Activated T-cell treated with anti-CD3 and anti-CD28 coated beads, Interleukin-2, amount 50 U/mL, for 24 hours (primary cell): Measurements from ENCODE around the gene CCNQ.

ENCODE experiments used
- DNase-seq: peaks from one replicate; pipeline ENCODE4 v3.0.0-alpha.2; 2020
- H3K27ac Mint-ChIP-seq: 2 replicates; pipeline ENCODE4 v1.8.0; 2020; ENCODE audit warnings: mild to moderate bottlenecking, mixed read lengths
- H3K27me3 Mint-ChIP-seq: 2 replicates; pipeline ENCODE4 v1.8.0; 2020; ENCODE audit warnings: mixed read lengths
- H3K36me3 Mint-ChIP-seq: 2 replicates; pipeline ENCODE4 v1.8.0; 2020; ENCODE audit warnings: low read depth, mixed read lengths
- H3K4me1 Mint-ChIP-seq: 2 replicates; pipeline ENCODE4 v1.8.0; 2020; ENCODE audit warnings: low read depth, mixed read lengths
- H3K4me3 Mint-ChIP-seq: 2 replicates; pipeline ENCODE4 v1.8.0; 2020; ENCODE audit warnings: mild to moderate bottlenecking, moderate library complexity, mixed read lengths
- H3K9me3 Mint-ChIP-seq: 2 replicates; pipeline ENCODE4 v1.8.0; 2020; ENCODE audit warnings: mixed read lengths

Gene CCNQ

GRCh38 chrX:153598541-153599191 lies at the start of gene CCNQ:
Gene CCNQ, minus strand, starts transcription at chrX:153599139. Its CDS starts 66 bp downstream, at chrX:153599073.
- Mint-ChIP-seq H3K36me3 (peaks cover 31% of the 10 kb centered on the region), H3K9me3 (no peaks in the 10 kb centered on the region), H3K4me1 (peaks cover 29% of the 10 kb centered on the region), H3K27ac (peak within 1 kb of the TSS; percentile 74), H3K27me3 (peaks cover 39% of the 10 kb centered on the region), H3K4me3 (peak within 1 kb of the TSS; percentile 86)
- peak; percentile 67 for DNase-seq

- Mint-ChIP-seq H3K27me3 (peaks cover 64% of the 10 kb centered on the region), H3K36me3 (no peaks in the 10 kb centered on the region), H3K9me3 (no peaks in the 10 kb centered on the region), H3K4me3 (no peak overlapping the region), H3K4me1 (peaks cover 7% of the 10 kb centered on the region), H3K27ac (no peak overlapping the region)
- peak; percentile 32 for DNase-seq
These were observed 48.8 kb upstream of the CCNQ start for GRCh38 chrX:153647461-153648357.

- H3K36me3 Mint-ChIP-seq = no peaks in the 10 kb centered on the region
- H3K4me1 Mint-ChIP-seq = peaks cover 8% of the 10 kb centered on the region
- no peaks in the 10 kb centered on the region for H3K9me3 Mint-ChIP-seq
- peak; percentile 48 for DNase-seq
- H3K27me3 Mint-ChIP-seq = peaks cover 61% of the 10 kb centered on the region
- H3K4me3 Mint-ChIP-seq = no peak within 1 kb of the TSS
- no peak within 1 kb of the TSS for H3K27ac Mint-ChIP-seq
These were observed 47.9 kb upstream of the CCNQ start, which contains the start of gene DUSP9 for GRCh38 chrX:153646620-153647373. Gene DUSP9, plus strand, starts transcription at chrX:153647203. Its CDS starts 751 bp downstream, at chrX:153647954.

DNA sequence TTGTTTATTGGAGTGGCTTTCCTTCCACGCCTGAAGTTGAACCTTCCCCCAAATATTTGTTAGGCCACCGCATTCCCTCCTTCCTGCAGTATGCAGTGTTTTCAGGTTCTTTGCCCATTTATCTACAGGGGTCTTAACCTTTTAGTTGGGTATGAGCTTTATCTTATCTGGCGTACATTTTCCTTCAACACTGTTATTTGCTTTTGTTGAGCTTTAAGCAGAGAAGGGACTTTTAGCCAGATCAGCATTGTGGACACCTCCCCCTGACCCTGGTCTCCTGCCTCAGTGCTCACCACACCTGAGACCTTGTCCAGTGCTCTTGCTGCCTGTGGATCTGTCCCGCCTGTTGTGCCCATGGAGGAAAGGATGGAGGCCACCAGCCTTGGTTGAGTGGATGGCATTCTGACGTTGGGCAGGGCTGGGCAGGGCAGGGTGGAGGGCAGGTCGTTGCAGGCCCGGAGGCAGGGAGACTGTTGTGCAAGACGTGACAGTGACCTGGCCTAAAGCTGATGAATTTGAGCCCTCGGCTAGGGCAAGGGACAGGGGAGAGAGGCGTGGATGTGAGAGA lies 47.1 kb upstream of the CCNQ start:
- Mint-ChIP-seq H3K4me1 (peaks cover 11% of the 10 kb centered on the region), H3K9me3 (no peaks in the 10 kb centered on the region), H3K36me3 (no peaks in the 10 kb centered on the region), H3K27ac (no peak overlapping the region), H3K4me3 (no peak overlapping the region), H3K27me3 (peaks cover 61% of the 10 kb centered on the region)
- DNase-seq = no peak

GRCh38 chrX:153645151-153645550 lies 46.2 kb upstream of the CCNQ start:
- no peaks in the 10 kb centered on the region for H3K36me3 Mint-ChIP-seq
- no peak for DNase-seq
- no peak overlapping the region for H3K4me3 Mint-ChIP-seq
- H3K27me3 Mint-ChIP-seq = peaks cover 63% of the 10 kb centered on the region
- peaks cover 11% of the 10 kb centered on the region for H3K4me1 Mint-ChIP-seq
- H3K27ac Mint-ChIP-seq = no peak overlapping the region
- no peaks in the 10 kb centered on the region for H3K9me3 Mint-ChIP-seq

- H3K36me3 Mint-ChIP-seq = no peaks in the 10 kb centered on the region
- peaks cover 67% of the 10 kb centered on the region for H3K27me3 Mint-ChIP-seq
- no peaks in the 10 kb centered on the region for H3K9me3 Mint-ChIP-seq
- peak; percentile 31 for DNase-seq
- H3K27ac Mint-ChIP-seq = no peak overlapping the region
- H3K4me1 Mint-ChIP-seq = peaks cover 11% of the 10 kb centered on the region
- no peak overlapping the region for H3K4me3 Mint-ChIP-seq
These were observed 45.6 kb upstream of the CCNQ start for GRCh38 chrX:153644356-153645125.

GRCh38 chrX:153643431-153644351 lies 44.8 kb upstream of the CCNQ start:
- Mint-ChIP-seq H3K27ac (no peak overlapping the region), H3K4me1 (peaks cover 11% of the 10 kb centered on the region), H3K36me3 (no peaks in the 10 kb centered on the region), H3K9me3 (no peaks in the 10 kb centered on the region), H3K4me3 (no peak overlapping the region), H3K27me3 (peaks cover 71% of the 10 kb centered on the region)
- DNase-seq = peak; percentile 38

DNA sequence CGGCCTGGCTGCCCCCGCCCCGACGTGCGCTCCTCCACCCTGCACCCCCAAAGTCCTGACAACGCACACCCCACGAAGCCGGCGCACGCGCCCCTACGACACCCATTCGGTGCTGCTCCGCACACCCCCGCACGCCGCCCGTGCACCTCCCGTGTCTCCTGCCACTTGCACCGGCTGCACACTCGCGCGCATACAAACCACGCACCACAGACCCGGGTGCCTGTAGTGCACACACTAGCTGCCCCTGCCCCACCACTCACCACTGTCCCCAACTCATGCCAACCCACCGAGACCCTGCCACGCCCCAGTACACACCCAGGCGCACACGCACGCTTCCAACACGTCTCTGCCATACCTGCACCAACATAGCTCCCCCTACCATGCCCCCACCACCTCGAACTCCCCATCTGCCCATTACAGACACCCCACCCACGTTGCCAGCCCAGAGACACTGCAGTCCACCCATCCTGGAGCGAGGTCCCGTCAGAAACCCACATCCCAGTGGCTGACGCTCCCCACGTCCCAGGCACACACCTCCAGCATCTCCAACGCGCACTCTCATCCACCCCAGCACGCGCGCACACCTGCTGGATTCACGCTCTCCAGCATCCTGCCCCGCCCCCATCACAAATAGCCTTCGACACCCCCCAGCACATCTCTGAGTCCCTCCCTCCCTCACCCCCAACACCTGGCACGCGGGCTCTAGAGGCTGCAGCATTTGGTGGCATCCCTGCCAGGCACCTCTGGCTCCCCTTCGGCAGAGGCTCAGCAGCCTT lies 43.9 kb upstream of the CCNQ start:
- no peaks in the 10 kb centered on the region for H3K36me3 Mint-ChIP-seq
- no peaks in the 10 kb centered on the region for H3K9me3 Mint-ChIP-seq
- no peak overlapping the region for H3K27ac Mint-ChIP-seq
- peaks cover 11% of the 10 kb centered on the region for H3K4me1 Mint-ChIP-seq
- peak; percentile 31 for DNase-seq
- H3K4me3 Mint-ChIP-seq = peak overlapping the region; percentile 45
- H3K27me3 Mint-ChIP-seq = peaks cover 73% of the 10 kb centered on the region

- H3K4me1 Mint-ChIP-seq = peaks cover 11% of the 10 kb centered on the region
- peaks cover 73% of the 10 kb centered on the region for H3K27me3 Mint-ChIP-seq
- no peak overlapping the region for H3K4me3 Mint-ChIP-seq
- H3K36me3 Mint-ChIP-seq = no peaks in the 10 kb centered on the region
- no peak overlapping the region for H3K27ac Mint-ChIP-seq
- peak; percentile 32 for DNase-seq
- no peaks in the 10 kb centered on the region for H3K9me3 Mint-ChIP-seq
These were observed 43.2 kb upstream of the CCNQ start for GRCh38 chrX:153642051-153642654.

DNA sequence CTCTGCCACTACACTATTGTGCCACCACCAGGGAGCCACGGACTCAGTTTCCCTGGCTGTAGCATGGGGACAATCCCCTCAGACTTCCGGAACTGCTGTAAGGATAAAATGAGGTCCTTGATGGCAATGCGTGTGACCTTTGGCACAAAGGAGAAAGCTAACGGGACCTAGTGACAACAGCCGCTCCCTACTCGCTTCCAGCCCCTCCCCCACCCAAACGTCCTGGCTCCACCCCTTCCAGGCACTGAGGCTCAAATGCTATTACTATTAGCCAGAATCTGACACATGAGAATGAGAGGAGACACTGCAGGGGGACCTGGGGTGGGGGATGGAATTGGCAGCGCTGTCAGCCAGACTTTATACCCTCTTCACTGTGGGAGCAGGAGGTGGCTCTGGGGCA lies 42.7 kb upstream of the CCNQ start:
- Mint-ChIP-seq H3K27me3 (peaks cover 73% of the 10 kb centered on the region), H3K4me1 (peaks cover 11% of the 10 kb centered on the region), H3K4me3 (no peak overlapping the region), H3K9me3 (no peaks in the 10 kb centered on the region), H3K27ac (no peak overlapping the region), H3K36me3 (no peaks in the 10 kb centered on the region)
- peak; percentile 31 for DNase-seq

DNA sequence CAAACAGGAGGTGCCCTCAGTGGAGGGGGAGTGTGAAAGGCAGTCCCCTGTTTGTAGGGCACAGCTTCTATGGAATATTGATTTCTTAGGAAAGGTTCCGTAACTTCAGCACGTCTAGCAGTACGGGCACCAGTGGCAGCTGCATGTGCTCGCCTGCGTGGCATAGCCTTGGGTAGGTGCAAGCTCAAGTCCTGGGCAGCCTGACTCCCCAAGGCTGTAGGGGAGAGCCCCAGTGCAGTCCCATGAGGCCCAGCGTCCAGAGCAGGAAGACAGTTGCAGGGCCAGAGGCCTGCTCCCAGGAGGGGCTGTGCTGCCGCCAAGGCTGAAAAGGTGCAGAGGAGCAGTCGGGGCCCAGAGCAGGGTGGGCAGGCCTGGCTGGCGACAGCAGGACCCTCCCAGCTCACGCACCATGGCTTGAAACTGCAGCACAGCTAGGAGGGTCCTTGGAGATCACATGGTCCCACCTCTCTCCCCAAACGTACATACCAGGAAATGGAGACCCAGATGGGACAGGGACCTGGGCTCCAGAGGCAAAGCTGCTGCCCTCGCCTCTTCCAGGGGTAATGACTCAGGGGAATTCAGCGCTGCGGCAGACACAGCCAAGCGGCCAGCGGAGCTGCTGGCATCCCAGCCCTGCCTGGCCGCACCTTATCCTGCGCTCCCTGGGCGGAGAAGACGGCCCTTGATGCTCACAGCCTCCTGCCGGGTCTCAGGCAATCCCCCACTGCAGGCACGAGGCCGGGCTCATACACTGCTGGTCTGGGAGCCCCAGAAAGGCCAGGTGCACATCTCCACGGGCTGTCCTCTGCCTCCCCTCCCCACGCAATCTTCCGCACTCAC lies 42.0 kb upstream of the CCNQ start:
- peak; percentile 30 for DNase-seq
- H3K27me3 Mint-ChIP-seq = peaks cover 66% of the 10 kb centered on the region
- no peaks in the 10 kb centered on the region for H3K36me3 Mint-ChIP-seq
- H3K4me1 Mint-ChIP-seq = peaks cover 11% of the 10 kb centered on the region
- H3K27ac Mint-ChIP-seq = no peak overlapping the region
- no peak overlapping the region for H3K4me3 Mint-ChIP-seq
- H3K9me3 Mint-ChIP-seq = no peaks in the 10 kb centered on the region
